Stomach (tissue), 9 donors: ENCODE data around the gene RHBDL1. TPM values are rescaled to one million over a fixed set of nuclear protein-coding genes. Genes with fewer than 3 reads are reported as not detected.

Experiments used
- DNase-seq, 2 donors: peaks; one replicate each; pipeline versions ENCODE4 v3.0.0 to v3.0.0-alpha.2; 2013 to 2019
- H3K27ac ChIP-seq, 5 donors: fragments of 200-600 bp in 4 of 5; sonication (generic) in 4 of 5; one replicate each; pipeline ENCODE4 v1.5.1; 2013 to 2019; ENCODE audit warnings: mild to moderate bottlenecking in 1 of 5, moderate library complexity in 1 of 5
- H3K27me3 ChIP-seq, 3 donors: fragments of 200-600 bp; sonication (generic); one replicate each; pipeline ENCODE4 v1.5.1; 2017 to 2019; ENCODE audit warnings: mixed run types in 1 of 3
- H3K36me3 ChIP-seq, 4 donors: fragments of 200-600 bp; sonication (generic); 1 replicate in 3 of 4; 2 replicates in 1 of 4; pipeline ENCODE4 v1.5.1; 2016 to 2019
- H3K4me1 ChIP-seq, 4 donors: fragments of 200-600 bp; sonication (generic); one replicate each; pipeline ENCODE4 v1.5.1; 2016 to 2019
- H3K4me3 ChIP-seq, 4 donors: fragments of 200-600 bp; sonication (generic) in 3 of 4; one replicate each; pipeline ENCODE4 v1.5.1; 2016 to 2019; ENCODE audit warnings: mild to moderate bottlenecking in 1 of 4
- H3K9me3 ChIP-seq, 4 donors: fragments of 200-600 bp; sonication (generic); one replicate each; pipeline ENCODE4 v1.5.1; 2016 to 2019
- EP300 ChIP-seq: sonication (generic); formaldehyde crosslinking; IDR thresholded peaks from one replicate; pipeline ENCODE4 v1.6.1; 2017; ENCODE audit warnings: antibody characterized with exemption
- POLR2A ChIP-seq, 4 donors: fragments of 450-650 bp; IDR thresholded peaks; one replicate each; pipeline ENCODE4 v1.6.1; 2016; ENCODE audit warnings: antibody characterized with exemption in 4 of 4, control low read depth in 2 of 4, mild to moderate bottlenecking in 1 of 4, moderate library complexity in 1 of 4
- POLR2AphosphoS5 ChIP-seq, 3 donors: sonication (generic); formaldehyde crosslinking; IDR thresholded peaks; one replicate each; pipeline ENCODE4 v1.6.1; 2016; ENCODE audit warnings: antibody characterized with exemption in 3 of 3
- WGBS, 5 donors: extraction: QIAGEN DNeasy Blood & Tissue Kit in 3 of 5; methylation state at CpG; one replicate each; pipeline versions ENCODE4 v1.1.5 to v1.1.7; 2013 to 2018; 5-methylcytosine and 5-hydroxymethylcytosine counted together
- intact Hi-C: fragments of 100-400 bp; cut with DNase I; formaldehyde crosslinking; loops from one replicate; pipeline ENCODE4 v1.15.1; 2023; ENCODE audit warnings: low total_unique reads
- polyA plus RNA-seq, 3 donors: library from polyadenylated mRNA; stranded (reverse); fragments of 200-250 nt; gene quantifications; one replicate each; pipeline ENCODE4 v1.2.3, GENCODE V29; 2013
- total RNA-seq, 5 donors: library from RNA; depleted of rRNA; stranded (reverse); fragments of >200 nt; gene quantifications; one replicate each; pipeline versions ENCODE4 v1.1.0 to v1.2.3, GENCODE V29; 2014 to 2016
- TF ChIP-seq, protein P1 (sequence below), 7 experiments: fragments of 450-650 bp in 4 of 7; fragments of 200-600 bp in 3 of 7; sonication (generic) in 3 of 7; IDR thresholded peaks; one replicate each; pipeline ENCODE4 v1.5.1; 2016 to 2019; ENCODE audit warnings: antibody characterized with exemption in 7 of 7, control low read depth in 2 of 7, mild to moderate bottlenecking in 1 of 7
- donor health status: healthy with polysubstance abuse.
- donor health status: Bipolar disorder and iron deficiency.
- donor health status: healthy.

The RHBDL1 gene
- total and polyA plus RNA-seq, 8 donors, result 1.3 to 48.7 (median 3.3) TPM; not detected in 3

DNA sequence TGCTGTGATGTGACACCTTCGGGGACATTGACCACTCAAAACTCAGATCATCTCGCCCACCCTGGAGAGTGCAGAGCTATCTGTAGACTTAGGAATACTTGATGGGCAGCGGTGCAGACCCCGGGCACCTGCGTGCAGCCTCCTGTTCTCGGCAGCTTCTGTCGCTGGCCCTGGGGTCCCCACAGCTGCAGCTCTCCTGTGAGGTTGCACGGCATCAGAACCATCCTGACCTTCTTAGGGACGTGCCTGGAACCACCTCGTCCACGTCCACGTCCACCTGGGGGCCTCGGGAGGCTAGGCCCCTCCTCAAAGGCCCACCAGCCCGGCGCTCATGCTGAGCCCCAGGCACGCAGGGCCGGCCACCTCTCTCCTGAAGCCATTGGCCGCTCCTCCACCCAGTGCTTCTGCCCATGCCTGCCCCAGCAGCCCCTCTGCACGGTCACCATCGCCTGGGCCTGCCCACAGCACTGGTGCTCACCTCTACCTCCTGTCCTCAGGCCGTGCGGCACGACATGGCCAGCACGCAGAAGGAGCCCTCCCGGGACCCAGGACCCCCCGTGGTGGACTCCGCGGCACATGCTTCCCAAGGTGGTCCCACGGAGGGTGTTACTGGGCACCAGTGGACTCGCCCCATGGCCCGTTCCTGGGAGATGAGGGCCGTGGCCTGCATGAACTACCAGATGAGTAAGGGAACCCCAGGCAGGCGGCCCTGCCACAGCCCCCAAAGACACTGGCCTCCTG lies 47.0 kb upstream of the RHBDL1 start:
- Histone ChIP-seq H3K4me1 (peaks cover 23 to 37% (median 27%) of the 10 kb centered on the region in 4 donors), H3K27ac (no peak overlapping the region), H3K4me3 (no peak overlapping the region), H3K36me3 (peaks cover 19 to 58% (median 53%) of the 10 kb centered on the region in 4 donors), H3K27me3 (peaks cover 0 to 13% (median 0%) of the 10 kb centered on the region in 3 donors), H3K9me3 (no peaks in the 10 kb centered on the region)
- TF ChIP-seq EP300 (no peak), POLR2A (IDR thresholded peaks at IDR 0.05) (no peak), POLR2AphosphoS5 (IDR thresholded peaks at IDR 0.05) (no peak)
- TF ChIP-seq, protein P1, sequence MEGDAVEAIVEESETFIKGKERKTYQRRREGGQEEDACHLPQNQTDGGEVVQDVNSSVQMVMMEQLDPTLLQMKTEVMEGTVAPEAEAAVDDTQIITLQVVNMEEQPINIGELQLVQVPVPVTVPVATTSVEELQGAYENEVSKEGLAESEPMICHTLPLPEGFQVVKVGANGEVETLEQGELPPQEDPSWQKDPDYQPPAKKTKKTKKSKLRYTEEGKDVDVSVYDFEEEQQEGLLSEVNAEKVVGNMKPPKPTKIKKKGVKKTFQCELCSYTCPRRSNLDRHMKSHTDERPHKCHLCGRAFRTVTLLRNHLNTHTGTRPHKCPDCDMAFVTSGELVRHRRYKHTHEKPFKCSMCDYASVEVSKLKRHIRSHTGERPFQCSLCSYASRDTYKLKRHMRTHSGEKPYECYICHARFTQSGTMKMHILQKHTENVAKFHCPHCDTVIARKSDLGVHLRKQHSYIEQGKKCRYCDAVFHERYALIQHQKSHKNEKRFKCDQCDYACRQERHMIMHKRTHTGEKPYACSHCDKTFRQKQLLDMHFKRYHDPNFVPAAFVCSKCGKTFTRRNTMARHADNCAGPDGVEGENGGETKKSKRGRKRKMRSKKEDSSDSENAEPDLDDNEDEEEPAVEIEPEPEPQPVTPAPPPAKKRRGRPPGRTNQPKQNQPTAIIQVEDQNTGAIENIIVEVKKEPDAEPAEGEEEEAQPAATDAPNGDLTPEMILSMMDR (IDR thresholded peaks at IDR 0.05), result no peak
- WGBS, 5 donors, result 90 to 95% (median 94%) methylated on average over 19 to 33 of the region's 33 CpGs
- intact Hi-C loops, result no loop called here
- DNase-seq, result no peak

DNA sequence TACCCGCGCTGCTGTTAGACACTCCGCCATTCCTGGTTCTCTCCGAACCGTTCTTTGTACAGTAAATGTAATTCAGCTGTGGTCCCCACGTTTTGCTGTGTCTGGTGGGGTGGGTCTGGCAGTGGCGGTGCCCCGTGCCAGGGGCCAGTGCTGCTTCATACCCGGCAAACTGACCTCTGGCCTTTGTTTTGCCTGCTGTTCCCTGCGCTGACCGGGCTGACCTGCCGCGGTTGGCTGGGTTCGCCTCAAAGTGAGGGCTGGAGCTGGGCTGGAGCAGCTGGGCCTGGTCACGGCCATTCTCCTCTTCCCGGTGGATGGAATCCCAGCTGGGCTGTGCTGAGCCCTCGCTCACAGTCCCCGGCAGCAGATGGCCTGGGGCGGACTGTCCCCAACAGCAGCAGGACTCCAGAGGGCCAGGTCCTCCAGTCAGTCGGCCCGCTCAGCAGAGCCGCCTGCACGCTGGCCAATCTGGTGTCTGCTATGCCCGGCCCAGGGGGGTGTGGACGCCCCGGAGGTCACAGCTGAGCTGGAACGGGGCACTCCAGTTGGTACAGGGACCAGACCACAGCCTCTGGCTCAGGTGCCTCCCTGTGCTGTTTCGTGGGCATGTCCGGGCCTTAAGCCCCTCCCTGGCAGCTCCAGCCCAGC lies 46.2 kb upstream of the RHBDL1 start:
- Histone ChIP-seq H3K36me3 (peaks cover 24 to 63% (median 61%) of the 10 kb centered on the region in 4 donors), H3K27me3 (peaks cover 0 to 13% (median 0%) of the 10 kb centered on the region in 3 donors), H3K27ac (peak overlapping the region in 2 of 5 donors; percentile 1 to 14), H3K4me1 (peaks cover 23 to 37% (median 31%) of the 10 kb centered on the region in 4 donors), H3K4me3 (no peak overlapping the region), H3K9me3 (no peaks in the 10 kb centered on the region)
- intact Hi-C loops, result no loop called here
- peak in 1 of 2 donors; percentile 66 for DNase-seq
- TF ChIP-seq POLR2A (IDR thresholded peaks at IDR 0.05), result no peak
- TF ChIP-seq, protein P1 (IDR thresholded peaks at IDR 0.05), result no peak
- no peak for TF ChIP-seq POLR2AphosphoS5 (IDR thresholded peaks at IDR 0.05)
- no peak for TF ChIP-seq EP300
- 56 to 78% (median 62%) methylated on average over 22 to 29 of the region's 29 CpGs for WGBS, 5 donors

DNA sequence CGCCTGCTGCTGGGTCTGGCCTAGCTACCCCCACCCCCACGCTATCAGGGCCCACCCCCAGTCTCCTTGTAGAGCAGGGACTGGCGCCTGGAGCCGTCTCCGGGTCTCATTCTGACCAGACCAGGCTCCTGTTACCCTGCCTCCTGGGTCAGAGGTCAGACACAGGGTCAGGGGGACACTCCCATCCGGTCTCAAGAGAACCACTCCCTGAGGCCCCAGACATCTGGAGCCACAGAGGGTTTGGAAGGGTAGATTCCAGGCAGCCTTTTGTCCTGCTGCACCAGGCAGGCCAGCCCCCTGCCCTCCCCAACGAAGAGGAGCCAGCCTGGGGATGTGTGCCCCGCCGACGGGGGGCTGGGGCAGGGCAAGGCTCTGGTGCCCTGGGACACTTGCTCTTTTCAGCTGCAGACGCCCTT lies 45.6 kb upstream of the RHBDL1 start:
- DNase-seq, result no peak
- H3K4me3 ChIP-seq, result no peak overlapping the region
- peaks cover 24 to 67% (median 64%) of the 10 kb centered on the region in 4 donors for H3K36me3 ChIP-seq
- peaks cover 23 to 40% (median 36%) of the 10 kb centered on the region in 4 donors for H3K4me1 ChIP-seq
- TF ChIP-seq POLR2AphosphoS5 (IDR thresholded peaks at IDR 0.05), result no peak
- no peak for TF ChIP-seq POLR2A (IDR thresholded peaks at IDR 0.05)
- TF ChIP-seq, protein P1 (IDR thresholded peaks at IDR 0.05), result no peak
- TF ChIP-seq EP300, result no peak
- 40 to 49% (median 45%) methylated on average over 5 to 11 of the region's 11 CpGs for WGBS, 5 donors
- peaks cover 0 to 13% (median 0%) of the 10 kb centered on the region in 3 donors for H3K27me3 ChIP-seq
- peak overlapping the region in 2 of 5 donors; percentile 1 to 14 for H3K27ac ChIP-seq
- intact Hi-C loops, result no loop called here
- H3K9me3 ChIP-seq, result no peaks in the 10 kb centered on the region

DNA sequence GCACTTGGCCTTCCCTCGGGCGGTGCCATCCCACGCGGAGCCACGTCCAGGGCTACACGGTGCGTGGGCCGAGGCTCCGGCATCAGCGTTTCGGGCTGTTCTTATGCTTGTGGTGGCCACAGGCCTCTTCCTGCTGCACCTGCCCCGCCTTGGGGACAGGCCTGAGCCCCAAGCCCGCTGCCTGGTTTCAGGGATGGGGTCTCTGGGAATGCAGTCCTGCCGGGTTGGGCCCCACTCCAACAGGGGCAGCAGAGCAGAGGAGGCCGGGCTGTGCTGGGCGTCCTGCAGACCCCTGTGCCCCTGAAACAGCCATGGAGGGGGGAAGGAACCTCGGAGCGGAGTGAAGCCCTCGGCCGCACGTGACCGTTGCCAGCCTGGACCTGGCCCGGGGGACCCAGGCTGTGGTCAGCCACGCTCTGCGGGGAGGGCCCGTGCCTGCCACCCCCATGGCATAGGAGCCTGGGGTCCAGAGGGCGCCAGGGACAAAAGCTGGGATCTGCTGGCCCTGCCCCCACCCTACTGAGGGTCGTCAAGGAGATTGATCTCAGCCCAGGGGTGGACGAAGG lies 45.1 kb upstream of the RHBDL1 start:
- H3K4me1 ChIP-seq, result peaks cover 28 to 45% (median 41%) of the 10 kb centered on the region in 4 donors
- TF ChIP-seq, protein P1 (IDR thresholded peaks at IDR 0.05), result no peak
- TF ChIP-seq POLR2AphosphoS5 (IDR thresholded peaks at IDR 0.05) (no peak), POLR2A (IDR thresholded peaks at IDR 0.05) (no peak)
- intact Hi-C loops, result no loop called here
- no peak for DNase-seq
- H3K27ac ChIP-seq, result peak overlapping the region in 2 of 5 donors; percentile 1 to 14
- 39 to 54% (median 47%) methylated on average over 22 to 29 of the region's 29 CpGs for WGBS, 5 donors
- H3K36me3 ChIP-seq, result peaks cover 23 to 64% (median 61%) of the 10 kb centered on the region in 4 donors
- peaks cover 0 to 13% (median 0%) of the 10 kb centered on the region in 3 donors for H3K27me3 ChIP-seq
- H3K9me3 ChIP-seq, result no peaks in the 10 kb centered on the region
- H3K4me3 ChIP-seq, result no peak overlapping the region
